ENCODE results near the gene ENO1.

DNA sequence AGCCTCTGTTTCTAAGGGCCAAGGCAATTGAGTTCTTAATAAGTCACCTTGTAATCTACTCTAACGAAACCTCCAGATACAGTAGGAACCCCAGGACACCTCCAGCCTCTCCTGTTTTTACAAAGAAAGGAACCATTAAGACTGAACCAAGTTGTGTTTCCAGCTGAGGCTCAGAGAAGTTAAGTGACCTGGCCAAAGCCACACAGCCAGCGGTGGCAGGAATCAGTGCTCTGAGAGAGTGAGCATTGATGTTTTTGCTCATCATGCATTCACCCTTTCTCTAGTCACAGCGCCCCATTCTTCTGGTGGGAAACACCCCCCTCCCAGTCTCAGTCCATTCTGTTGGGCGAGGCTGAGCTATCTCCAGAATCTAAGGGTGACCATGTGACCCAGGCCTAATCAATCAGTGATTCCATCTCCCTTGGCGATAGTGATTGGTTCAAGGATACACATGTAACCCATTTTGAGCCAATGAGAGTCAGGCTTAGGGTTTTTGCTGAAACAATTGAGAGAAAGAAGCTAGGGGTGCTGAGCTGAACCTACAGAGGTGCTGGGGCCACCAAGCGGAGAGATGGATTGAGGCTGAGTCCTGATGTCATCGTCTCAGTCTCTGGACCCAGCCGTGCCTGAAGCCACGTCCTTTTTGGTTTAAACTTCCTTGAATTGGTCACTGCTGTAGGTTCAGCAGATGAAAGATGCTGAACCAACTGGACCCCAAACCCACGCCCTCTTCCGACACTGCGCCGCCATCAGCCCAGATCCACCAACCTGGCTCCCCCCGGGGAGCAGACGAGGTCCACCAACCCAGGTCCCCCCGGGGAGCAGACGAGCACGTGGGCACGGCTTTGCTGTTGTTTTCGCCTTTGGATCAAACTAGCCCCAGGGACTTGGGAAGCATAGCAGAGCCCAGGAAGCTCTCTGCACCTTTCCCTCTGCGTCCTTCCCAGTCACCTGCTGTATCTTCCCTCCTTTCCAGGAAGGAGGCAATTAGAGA, 33.1 kb downstream of the ENO1 start:
- TF ChIP-seq, protein P1, sequence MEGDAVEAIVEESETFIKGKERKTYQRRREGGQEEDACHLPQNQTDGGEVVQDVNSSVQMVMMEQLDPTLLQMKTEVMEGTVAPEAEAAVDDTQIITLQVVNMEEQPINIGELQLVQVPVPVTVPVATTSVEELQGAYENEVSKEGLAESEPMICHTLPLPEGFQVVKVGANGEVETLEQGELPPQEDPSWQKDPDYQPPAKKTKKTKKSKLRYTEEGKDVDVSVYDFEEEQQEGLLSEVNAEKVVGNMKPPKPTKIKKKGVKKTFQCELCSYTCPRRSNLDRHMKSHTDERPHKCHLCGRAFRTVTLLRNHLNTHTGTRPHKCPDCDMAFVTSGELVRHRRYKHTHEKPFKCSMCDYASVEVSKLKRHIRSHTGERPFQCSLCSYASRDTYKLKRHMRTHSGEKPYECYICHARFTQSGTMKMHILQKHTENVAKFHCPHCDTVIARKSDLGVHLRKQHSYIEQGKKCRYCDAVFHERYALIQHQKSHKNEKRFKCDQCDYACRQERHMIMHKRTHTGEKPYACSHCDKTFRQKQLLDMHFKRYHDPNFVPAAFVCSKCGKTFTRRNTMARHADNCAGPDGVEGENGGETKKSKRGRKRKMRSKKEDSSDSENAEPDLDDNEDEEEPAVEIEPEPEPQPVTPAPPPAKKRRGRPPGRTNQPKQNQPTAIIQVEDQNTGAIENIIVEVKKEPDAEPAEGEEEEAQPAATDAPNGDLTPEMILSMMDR (IDR thresholded peaks at IDR 0.05; ENCODE audit: low read depth, low read length) = no peak
- TF ChIP-seq POLR2A (IDR thresholded peaks at IDR 0.05; ENCODE audit: extremely low read depth, insufficient read length) = no peak
- no peak for TF ChIP-seq MYC (IDR thresholded peaks at IDR 0.05; ENCODE audit: low read depth, low read length)
